GM23338 (cell line): ENCODE measurements around the gene DTX1. TPM values are rescaled to one million over a fixed set of nuclear protein-coding genes. Genes with fewer than 3 reads are reported as not detected.

Experiments
- ATAC-seq: fragments of 200-7000 bp; cut with Tn5 transposase; 3 replicates; pipeline ENCODE4 v1.9.1; 2020
- DNase-seq: peaks from one replicate; pipeline ENCODE4 v3.0.0-alpha.2; 2015; ENCODE audit warnings: low spot score
- H2AFZ ChIP-seq: fragments of 200-600 bp; sonication (generic); 2 replicates; pipeline ENCODE4 v1.8.0; 2016; ENCODE audit warnings: antibody characterized with exemption, mild to moderate bottlenecking, moderate library complexity
- H3F3A ChIP-seq: fragments of 200-600 bp; sonication (generic); replicated peaks from 2 replicates; pipeline ENCODE4 v1.8.0; 2017; ENCODE audit warnings: antibody characterized with exemption, mixed run types, low read depth
- H3K27ac ChIP-seq: fragments of 200-600 bp; sonication (generic); 2 replicates; pipeline ENCODE4 v1.6.1; 2016; ENCODE audit warnings: low read depth
- H3K27me3 ChIP-seq: fragments of 200-600 bp; sonication (generic); 2 replicates; pipeline ENCODE4 v1.8.0; 2016; ENCODE audit warnings: mild to moderate bottlenecking, mixed run types, moderate library complexity; ENCODE audit not compliant: insufficient read depth
- H3K36me3 ChIP-seq: fragments of 200-600 bp; sonication (generic); 2 replicates; pipeline ENCODE4 v1.8.0; 2016; ENCODE audit warnings: mild to moderate bottlenecking; ENCODE audit not compliant: insufficient read depth
- H3K4me1 ChIP-seq: fragments of 200-600 bp; sonication (generic); 2 replicates; pipeline ENCODE4 v1.8.0; 2016; ENCODE audit warnings: mild to moderate bottlenecking, moderate library complexity; ENCODE audit not compliant: insufficient read depth
- H3K4me2 ChIP-seq: fragments of 200-600 bp; sonication (generic); 2 replicates; pipeline ENCODE4 v1.7.1; 2017; ENCODE audit warnings: mixed run types
- H3K4me3 ChIP-seq: fragments of 200-600 bp; sonication (generic); 2 replicates; pipeline ENCODE4 v1.6.1; 2016; ENCODE audit warnings: mixed run types
- H3K79me2 ChIP-seq: fragments of 200-600 bp; sonication (generic); replicated peaks from 2 replicates; pipeline ENCODE4 v1.8.0; 2017; ENCODE audit warnings: mild to moderate bottlenecking; ENCODE audit not compliant: insufficient read depth
- H3K9me2 ChIP-seq: fragments of 200-600 bp; sonication (generic); 2 replicates; pipeline ENCODE4 v1.8.0; 2017; ENCODE audit not compliant: insufficient read depth
- H4K20me1 ChIP-seq: fragments of 200-600 bp; sonication (generic); replicated peaks from 2 replicates; pipeline ENCODE4 v1.8.0; 2017; ENCODE audit warnings: mild to moderate bottlenecking; ENCODE audit not compliant: insufficient read depth
- H3K27ac Mint-ChIP-seq: 2 replicates; pipeline ENCODE4 v1.8.0; 2020; ENCODE audit warnings: inconsistent platforms, mild to moderate bottlenecking, moderate library complexity, mixed read lengths
- H3K27me3 Mint-ChIP-seq: 3 replicates; pipeline ENCODE4 v1.8.0; 2022; ENCODE audit warnings: low read depth, mild to moderate bottlenecking, moderate library complexity, mixed read lengths, inconsistent platforms; ENCODE audit not compliant: insufficient read depth, poor library complexity
- H3K36me3 Mint-ChIP-seq: 3 replicates; pipeline ENCODE4 v1.8.0; 2021; ENCODE audit warnings: low read depth, mild to moderate bottlenecking, inconsistent platforms, moderate library complexity, mixed read lengths
- H3K4me1 Mint-ChIP-seq: 3 replicates; pipeline ENCODE4 v1.8.0; 2020; ENCODE audit warnings: mild to moderate bottlenecking, inconsistent platforms, mixed read lengths
- H3K4me3 Mint-ChIP-seq: 3 replicates; pipeline ENCODE4 v1.8.0; 2021; ENCODE audit warnings: moderate library complexity, mild to moderate bottlenecking, inconsistent platforms, mixed read lengths
- H3K9me3 Mint-ChIP-seq: 3 replicates; pipeline ENCODE4 v1.8.0; 2020; ENCODE audit warnings: moderate library complexity, mild to moderate bottlenecking, inconsistent platforms, mixed read lengths
- CREB1 ChIP-seq: fragments of 250-450 bp; sonication (Bioruptor Pico); IDR thresholded peaks from 2 replicates; pipeline ENCODE4 v1.5.0; 2020; ENCODE audit warnings: low read depth, mild to moderate bottlenecking, moderate library complexity
- EZH2 ChIP-seq: fragments of 200-600 bp; sonication (generic); IDR thresholded peaks from one replicate; pipeline ENCODE4 v1.8.0; 2017; ENCODE audit warnings: antibody characterized with exemption, mild to moderate bottlenecking, low read depth; ENCODE audit not compliant: unreplicated experiment
- EZH2phosphoT487 ChIP-seq: fragments of 200-600 bp; sonication (generic); IDR thresholded peaks from one replicate; pipeline ENCODE4 v1.8.1; 2018; ENCODE audit warnings: antibody characterized with exemption; ENCODE audit not compliant: unreplicated experiment
- JUNB ChIP-seq: IDR thresholded peaks from one replicate; pipeline ENCODE4 v1.6.1; 2016; ENCODE audit warnings: antibody characterized with exemption; ENCODE audit not compliant: unreplicated experiment
- NANOG ChIP-seq: IDR thresholded peaks from 2 replicates; pipeline ENCODE4 v1.6.1; 2016; ENCODE audit warnings: antibody characterized with exemption, borderline replicate concordance
- POLR2AphosphoS5 ChIP-seq: IDR thresholded peaks from 2 replicates; pipeline ENCODE4 v1.6.1; 2016; ENCODE audit warnings: antibody characterized with exemption, low read depth
- REST ChIP-seq: IDR thresholded peaks from one replicate; pipeline ENCODE4 v1.6.1; 2018; ENCODE audit warnings: antibody characterized with exemption; ENCODE audit not compliant: unreplicated experiment
- STAT1 ChIP-seq: IDR thresholded peaks from one replicate; pipeline ENCODE4 v1.6.1; 2016; ENCODE audit warnings: antibody characterized with exemption; ENCODE audit not compliant: unreplicated experiment
- ZNF114 ChIP-seq: fragments of 250-450 bp; sonication (Bioruptor Pico); IDR thresholded peaks from 2 replicates; pipeline ENCODE4 v1.5.0; 2020; ENCODE audit warnings: mild to moderate bottlenecking, moderate library complexity
- ZNF331 ChIP-seq: fragments of 250-450 bp; sonication (Bioruptor Pico); IDR thresholded peaks from 2 replicates; pipeline ENCODE4 v1.5.0; 2020; ENCODE audit warnings: low read depth, mild to moderate bottlenecking, moderate library complexity
- ZNF462 ChIP-seq: fragments of 250-450 bp; sonication (Bioruptor Pico); IDR thresholded peaks from 2 replicates; pipeline ENCODE4 v1.5.0; 2020; ENCODE audit warnings: mild to moderate bottlenecking, moderate library complexity
- polyA plus RNA-seq: library from polyadenylated mRNA; unstranded; fragments of >200 nt; fragmentation: Nextera tagmentation; extraction: Ambion mirVana; gene quantifications from 2 replicates; pipeline ENCODE4 v1.2.1, GENCODE V29; 2016
- total RNA-seq: library from RNA; depleted of rRNA; stranded (reverse); fragments of >200 nt; shearing (Covaris generic); gene quantifications from 2 replicates; pipeline ENCODE4 v1.2.3, GENCODE V29; 2014
- TF ChIP-seq, protein P1 (sequence below): IDR thresholded peaks from 2 replicates; pipeline ENCODE4 v1.6.1; 2016; ENCODE audit warnings: antibody characterized with exemption
- TF ChIP-seq, protein P2 (sequence below), 2 experiments: fragments of 200-600 bp in 1 of 2; sonication (generic) in 1 of 2; conservative IDR thresholded peaks; 2 replicates each; pipeline versions ENCODE4 v1.5.1 to v1.6.1; 2016 to 2017; ENCODE audit warnings: antibody characterized with exemption in 2 of 2, low read depth in 2 of 2, mild to moderate bottlenecking in 2 of 2, moderate library complexity in 1 of 2

DTX1 gene
- total and polyA plus RNA-seq, 2 experiments from 2014 or later, result 1.6 to 9.0 TPM

DNA sequence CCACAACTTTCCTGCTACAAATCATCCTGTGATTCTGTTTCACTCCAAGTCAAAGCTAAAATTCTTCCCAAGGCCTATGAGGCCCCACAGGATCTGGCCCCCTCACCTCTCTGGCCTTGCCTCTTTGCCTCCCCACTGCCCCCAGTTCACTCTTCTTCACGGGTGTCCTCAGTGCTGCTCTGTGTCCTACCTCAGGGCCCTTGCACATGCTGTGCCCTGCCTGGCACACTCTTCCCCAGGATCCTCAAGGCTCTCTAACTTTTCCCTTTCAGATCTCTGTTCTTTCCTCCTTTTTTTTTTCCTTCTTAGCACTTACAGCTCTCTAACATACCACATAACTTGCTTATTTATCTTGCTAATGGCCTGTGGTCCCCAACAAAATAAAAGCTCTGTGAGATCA lies 49.8 kb downstream of the DTX1 start:
- ATAC-seq (no peak), DNase-seq (no peak)
- H3K4me1 Mint-ChIP-seq, result no peaks in the 10 kb centered on the region; the same call in 2 of the 3 replicates
- Histone ChIP-seq H3K4me2 (no peak overlapping the region), H2AFZ (no peak overlapping the region), H3K79me2 (no peaks in the 10 kb centered on the region), H3K4me3 (no peak overlapping the region), H3K4me1 (no peaks in the 10 kb centered on the region), H3K27me3 (no peaks in the 10 kb centered on the region), H3F3A (no peaks in the 10 kb centered on the region), H3K36me3 (no peaks in the 10 kb centered on the region), H4K20me1 (no peaks in the 10 kb centered on the region), H3K27ac (no peak overlapping the region), H3K9me2 (no peaks in the 10 kb centered on the region)
- H3K9me3 Mint-ChIP-seq, result no peaks in the 10 kb centered on the region
- peaks cover 6% of the 10 kb centered on the region for H3K27me3 Mint-ChIP-seq
- TF ChIP-seq, protein P1, sequence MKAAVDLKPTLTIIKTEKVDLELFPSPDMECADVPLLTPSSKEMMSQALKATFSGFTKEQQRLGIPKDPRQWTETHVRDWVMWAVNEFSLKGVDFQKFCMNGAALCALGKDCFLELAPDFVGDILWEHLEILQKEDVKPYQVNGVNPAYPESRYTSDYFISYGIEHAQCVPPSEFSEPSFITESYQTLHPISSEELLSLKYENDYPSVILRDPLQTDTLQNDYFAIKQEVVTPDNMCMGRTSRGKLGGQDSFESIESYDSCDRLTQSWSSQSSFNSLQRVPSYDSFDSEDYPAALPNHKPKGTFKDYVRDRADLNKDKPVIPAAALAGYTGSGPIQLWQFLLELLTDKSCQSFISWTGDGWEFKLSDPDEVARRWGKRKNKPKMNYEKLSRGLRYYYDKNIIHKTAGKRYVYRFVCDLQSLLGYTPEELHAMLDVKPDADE, result no peak
- TF ChIP-seq STAT1 (no peak), NANOG (no peak), REST (no peak), POLR2AphosphoS5 (no peak), JUNB (no peak), EZH2phosphoT487 (no peak), ZNF462 (no peak), ZNF331 (CRISPR knock-in tag) (no peak), ZNF114 (CRISPR knock-in tag) (no peak), EZH2 (no peak), CREB1 (no peak)
- TF ChIP-seq, protein P2, sequence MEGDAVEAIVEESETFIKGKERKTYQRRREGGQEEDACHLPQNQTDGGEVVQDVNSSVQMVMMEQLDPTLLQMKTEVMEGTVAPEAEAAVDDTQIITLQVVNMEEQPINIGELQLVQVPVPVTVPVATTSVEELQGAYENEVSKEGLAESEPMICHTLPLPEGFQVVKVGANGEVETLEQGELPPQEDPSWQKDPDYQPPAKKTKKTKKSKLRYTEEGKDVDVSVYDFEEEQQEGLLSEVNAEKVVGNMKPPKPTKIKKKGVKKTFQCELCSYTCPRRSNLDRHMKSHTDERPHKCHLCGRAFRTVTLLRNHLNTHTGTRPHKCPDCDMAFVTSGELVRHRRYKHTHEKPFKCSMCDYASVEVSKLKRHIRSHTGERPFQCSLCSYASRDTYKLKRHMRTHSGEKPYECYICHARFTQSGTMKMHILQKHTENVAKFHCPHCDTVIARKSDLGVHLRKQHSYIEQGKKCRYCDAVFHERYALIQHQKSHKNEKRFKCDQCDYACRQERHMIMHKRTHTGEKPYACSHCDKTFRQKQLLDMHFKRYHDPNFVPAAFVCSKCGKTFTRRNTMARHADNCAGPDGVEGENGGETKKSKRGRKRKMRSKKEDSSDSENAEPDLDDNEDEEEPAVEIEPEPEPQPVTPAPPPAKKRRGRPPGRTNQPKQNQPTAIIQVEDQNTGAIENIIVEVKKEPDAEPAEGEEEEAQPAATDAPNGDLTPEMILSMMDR (conservative IDR thresholded peaks at IDR 0.05; ENCODE audit: low read depth in 2 of 2), result no peak
- peaks cover 3% of the 10 kb centered on the region; the same call in 1 of the 3 replicates for H3K36me3 Mint-ChIP-seq
- no peak overlapping the region for H3K27ac Mint-ChIP-seq
- no peak overlapping the region; the same call in 2 of the 3 replicates for H3K4me3 Mint-ChIP-seq
